ENCODE measurements around the gene ACAD10.

DNA sequence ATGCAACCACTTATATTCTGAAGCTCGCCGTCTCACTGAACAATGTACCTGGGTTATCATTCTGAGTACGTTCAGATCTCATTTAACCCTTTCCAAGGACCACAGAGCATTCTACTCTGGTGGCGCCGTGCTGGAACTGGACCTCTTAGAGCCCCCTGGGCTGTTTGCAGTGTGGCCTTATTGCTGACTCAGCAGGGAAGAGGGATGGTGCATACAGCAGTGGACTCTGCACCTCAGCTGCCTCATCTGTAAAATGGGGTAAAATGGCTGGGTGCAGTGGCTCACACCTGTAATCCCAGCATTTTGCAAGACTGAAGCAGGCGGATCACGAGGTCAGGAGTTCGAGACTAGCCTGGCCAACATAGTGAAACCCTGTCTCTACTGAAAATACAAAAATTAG is 83.7 kb downstream of the ACAD10 start:
- TF ChIP-seq, protein P1, sequence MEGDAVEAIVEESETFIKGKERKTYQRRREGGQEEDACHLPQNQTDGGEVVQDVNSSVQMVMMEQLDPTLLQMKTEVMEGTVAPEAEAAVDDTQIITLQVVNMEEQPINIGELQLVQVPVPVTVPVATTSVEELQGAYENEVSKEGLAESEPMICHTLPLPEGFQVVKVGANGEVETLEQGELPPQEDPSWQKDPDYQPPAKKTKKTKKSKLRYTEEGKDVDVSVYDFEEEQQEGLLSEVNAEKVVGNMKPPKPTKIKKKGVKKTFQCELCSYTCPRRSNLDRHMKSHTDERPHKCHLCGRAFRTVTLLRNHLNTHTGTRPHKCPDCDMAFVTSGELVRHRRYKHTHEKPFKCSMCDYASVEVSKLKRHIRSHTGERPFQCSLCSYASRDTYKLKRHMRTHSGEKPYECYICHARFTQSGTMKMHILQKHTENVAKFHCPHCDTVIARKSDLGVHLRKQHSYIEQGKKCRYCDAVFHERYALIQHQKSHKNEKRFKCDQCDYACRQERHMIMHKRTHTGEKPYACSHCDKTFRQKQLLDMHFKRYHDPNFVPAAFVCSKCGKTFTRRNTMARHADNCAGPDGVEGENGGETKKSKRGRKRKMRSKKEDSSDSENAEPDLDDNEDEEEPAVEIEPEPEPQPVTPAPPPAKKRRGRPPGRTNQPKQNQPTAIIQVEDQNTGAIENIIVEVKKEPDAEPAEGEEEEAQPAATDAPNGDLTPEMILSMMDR (conservative IDR thresholded peaks at IDR 0.05; ENCODE audit: low read length) = no peak
- TF ChIP-seq EZH2phosphoT487 (IDR thresholded peaks at IDR 0.05; ENCODE audit: borderline replicate concordance, low read depth, low read length) = no peak
